Rectal smooth muscle tissue (tissue), 1 donor: Measurements from ENCODE around the gene HYCC2.
"Not testable (repeated sequence)": the region's sequence is repeated elsewhere in the genome, so short reads cannot be mapped to it uniquely, and the experiment has no call there.

Source experiments
- H3K27ac ChIP-seq: one replicate; pipeline ENCODE4 v1.7.0; 2013; ENCODE audit warnings: low read depth, low read length, inconsistent platforms
- H3K27me3 ChIP-seq: one replicate; pipeline ENCODE4 v1.7.0; 2013; ENCODE audit warnings: low read length; ENCODE audit not compliant: control insufficient read depth, insufficient read depth
- H3K36me3 ChIP-seq: one replicate; pipeline ENCODE4 v1.7.0; 2013; ENCODE audit warnings: low read length; ENCODE audit not compliant: control insufficient read depth, insufficient read depth
- H3K4me1 ChIP-seq: one replicate; pipeline ENCODE4 v1.7.0; 2013; ENCODE audit warnings: low read length; ENCODE audit not compliant: control insufficient read depth, insufficient read depth
- H3K4me3 ChIP-seq: one replicate; pipeline ENCODE4 v1.7.0; 2013; ENCODE audit warnings: low read length
- H3K9ac ChIP-seq: one replicate; pipeline ENCODE4 v1.7.0; 2013; ENCODE audit warnings: low read length

The HYCC2 gene

GRCh38 chr2:201108341-201108740 lies 36.9 kb upstream of the HYCC2 start:
- no peak overlapping the region for H3K27ac ChIP-seq
- H3K9ac ChIP-seq: no peak overlapping the region
- no peak overlapping the region for H3K4me3 ChIP-seq
- no peaks in the 10 kb centered on the region for H3K27me3 ChIP-seq
- H3K36me3 ChIP-seq: no peaks in the 10 kb centered on the region
- no peaks in the 10 kb centered on the region for H3K4me1 ChIP-seq

DNA sequence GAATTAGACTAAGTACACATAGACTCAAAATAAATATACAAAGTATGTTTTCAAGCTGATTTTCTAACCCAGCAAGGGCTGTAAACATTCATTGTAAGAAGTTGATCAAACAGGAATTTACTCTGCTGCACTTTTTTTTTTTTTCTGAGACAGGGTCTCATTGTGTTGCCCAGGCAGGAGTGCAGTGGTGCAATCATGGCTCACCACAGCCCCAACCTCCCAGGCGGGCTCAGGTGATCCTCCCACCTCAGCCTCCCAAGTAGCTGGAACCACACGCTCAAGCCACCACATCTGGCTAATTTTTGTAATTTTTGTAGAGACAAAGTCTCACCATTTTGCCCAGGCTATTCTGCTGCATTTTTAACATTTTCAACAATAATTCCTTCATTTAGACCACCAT lies 36.2 kb upstream of the HYCC2 start:
- no peak overlapping the region for H3K27ac ChIP-seq
- H3K36me3 ChIP-seq: no peaks in the 10 kb centered on the region
- H3K27me3 ChIP-seq: no peaks in the 10 kb centered on the region
- no peak overlapping the region for H3K9ac ChIP-seq
- no peak overlapping the region for H3K4me3 ChIP-seq
- H3K4me1 ChIP-seq: no peaks in the 10 kb centered on the region

GRCh38 chr2:201105759-201106158 lies 34.3 kb upstream of the HYCC2 start:
- Histone ChIP-seq H3K9ac (no peak overlapping the region), H3K4me3 (no peak overlapping the region), H3K27me3 (no peaks in the 10 kb centered on the region), H3K27ac (no peak overlapping the region), H3K36me3 (no peaks in the 10 kb centered on the region), H3K4me1 (no peaks in the 10 kb centered on the region)

GRCh38 chr2:201100497-201100896 lies 29.0 kb upstream of the HYCC2 start:
- Histone ChIP-seq H3K4me1 (no peaks in the 10 kb centered on the region), H3K9ac (no peak overlapping the region), H3K36me3 (no peaks in the 10 kb centered on the region)

DNA sequence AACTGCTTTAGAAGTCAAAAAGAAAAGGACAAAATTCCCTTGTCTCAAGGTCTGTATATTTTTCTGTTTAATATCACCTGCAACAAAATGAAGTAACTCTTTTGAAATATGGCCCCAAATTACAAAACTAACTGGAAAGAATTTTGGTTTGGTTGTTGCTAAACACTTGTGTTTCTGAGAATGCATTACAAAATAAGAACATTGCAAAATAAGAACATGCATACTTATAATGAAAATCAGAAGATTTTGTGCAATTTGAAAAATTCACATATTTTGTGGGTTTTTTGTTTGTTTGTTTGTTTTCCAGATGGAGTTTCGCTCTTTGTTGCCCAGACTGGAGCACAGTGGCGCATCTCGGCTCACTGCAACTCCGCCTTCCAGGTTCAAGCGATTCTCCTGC lies 22.1 kb upstream of the HYCC2 start:
- H3K4me3 ChIP-seq: no peak overlapping the region
- no peaks in the 10 kb centered on the region for H3K27me3 ChIP-seq
- H3K4me1 ChIP-seq: no peaks in the 10 kb centered on the region
- no peak overlapping the region for H3K27ac ChIP-seq
- H3K9ac ChIP-seq: no peak overlapping the region
- no peaks in the 10 kb centered on the region for H3K36me3 ChIP-seq

More at GRCh38 chr2:201100497-201100896, 29.0 kb upstream of the HYCC2 start:
- Histone ChIP-seq H3K4me3 (no peak overlapping the region), H3K27ac (no peak overlapping the region), H3K27me3 (no peaks in the 10 kb centered on the region)

- no peak overlapping the region for H3K4me3 ChIP-seq
- H3K4me1 ChIP-seq: no peaks in the 10 kb centered on the region
- H3K27ac ChIP-seq: no peak overlapping the region
- H3K27me3 ChIP-seq: no peaks in the 10 kb centered on the region
- H3K36me3 ChIP-seq: peaks cover 2% of the 10 kb centered on the region
- H3K9ac ChIP-seq: no peak overlapping the region
These were observed 19.1 kb upstream of the HYCC2 start for GRCh38 chr2:201090574-201090973.

- Histone ChIP-seq H3K27me3 (no peaks in the 10 kb centered on the region), H3K9ac (no peak overlapping the region), H3K36me3 (peaks cover 12% of the 10 kb centered on the region), H3K4me3 (no peak overlapping the region), H3K4me1 (no peaks in the 10 kb centered on the region), H3K27ac (no peak overlapping the region)
These were observed 13.4 kb upstream of the HYCC2 start for GRCh38 chr2:201084863-201085262.

GRCh38 chr2:201074996-201075395 lies 3.5 kb upstream of the HYCC2 start:
- peaks cover 9% of the 10 kb centered on the region for H3K4me1 ChIP-seq
- peaks cover 2% of the 10 kb centered on the region for H3K36me3 ChIP-seq
- H3K9ac ChIP-seq: no peak overlapping the region
- H3K4me3 ChIP-seq: no peak overlapping the region
- no peaks in the 10 kb centered on the region for H3K27me3 ChIP-seq
- H3K27ac ChIP-seq: no peak overlapping the region

- H3K9ac ChIP-seq: no peak overlapping the region
- H3K4me3 ChIP-seq: no peak overlapping the region
- H3K4me1 ChIP-seq: peaks cover 9% of the 10 kb centered on the region
- H3K27me3 ChIP-seq: no peaks in the 10 kb centered on the region
- no peak overlapping the region for H3K27ac ChIP-seq
- H3K36me3 ChIP-seq: no peaks in the 10 kb centered on the region
These were observed 1.6 kb upstream of the HYCC2 start for GRCh38 chr2:201073071-201073470.

DNA sequence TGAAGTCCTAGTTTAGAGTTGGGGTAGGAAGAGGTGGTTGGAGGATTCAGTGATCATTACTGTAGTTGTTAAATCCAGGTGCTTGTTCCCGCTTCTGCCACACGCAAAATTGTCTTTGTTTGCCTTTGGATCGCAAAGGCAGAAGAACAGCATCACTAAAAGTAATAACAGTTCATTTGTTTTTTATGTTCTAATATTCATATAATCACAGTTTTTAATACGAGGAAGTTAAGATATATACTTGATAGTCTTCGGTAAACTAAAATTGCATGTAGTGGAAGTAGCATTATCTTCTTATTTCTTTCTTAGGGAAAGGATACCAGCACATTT lies 695 bp upstream of the HYCC2 start:
- peak overlapping the region; percentile 95 for H3K9ac ChIP-seq
- peak overlapping the region; percentile 98 for H3K4me3 ChIP-seq
- peak overlapping the region; percentile 97 for H3K27ac ChIP-seq
- H3K27me3 ChIP-seq: no peaks in the 10 kb centered on the region
- peaks cover 14% of the 10 kb centered on the region for H3K4me1 ChIP-seq
- H3K36me3 ChIP-seq: no peaks in the 10 kb centered on the region

DNA sequence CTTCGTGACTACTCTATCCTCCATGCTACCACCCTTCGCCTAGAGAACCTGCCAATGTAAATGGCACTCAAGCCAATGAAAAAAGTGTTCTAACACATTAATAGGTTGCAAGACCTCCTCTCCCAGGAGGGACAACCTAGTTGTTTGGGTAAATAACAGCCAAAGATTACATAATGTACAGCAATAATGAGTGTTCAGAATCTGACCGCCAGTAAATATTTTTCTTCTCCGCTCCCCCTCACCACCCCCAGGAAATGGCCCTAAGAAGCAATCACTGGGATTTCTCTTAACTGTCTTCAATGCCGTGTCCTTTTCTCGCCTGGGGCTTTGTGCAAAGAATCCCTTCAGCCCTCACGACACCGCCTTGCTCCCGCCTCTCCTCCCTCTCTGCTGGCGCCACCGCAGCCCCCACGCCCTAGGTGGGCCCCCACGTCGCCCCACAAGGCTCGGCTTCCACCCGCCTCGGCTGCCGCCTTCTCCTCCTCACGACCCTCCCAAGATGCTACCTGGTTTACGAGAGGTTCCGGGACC lies 458 bp downstream of the HYCC2 start:
- H3K4me3 ChIP-seq: peak overlapping the region; percentile 98
- H3K36me3 ChIP-seq: no peaks in the 10 kb centered on the region
- H3K4me1 ChIP-seq: peaks cover 16% of the 10 kb centered on the region
- H3K27me3 ChIP-seq: no peaks in the 10 kb centered on the region
- peak overlapping the region; percentile 97 for H3K27ac ChIP-seq
- H3K9ac ChIP-seq: peak overlapping the region; percentile 59

DNA sequence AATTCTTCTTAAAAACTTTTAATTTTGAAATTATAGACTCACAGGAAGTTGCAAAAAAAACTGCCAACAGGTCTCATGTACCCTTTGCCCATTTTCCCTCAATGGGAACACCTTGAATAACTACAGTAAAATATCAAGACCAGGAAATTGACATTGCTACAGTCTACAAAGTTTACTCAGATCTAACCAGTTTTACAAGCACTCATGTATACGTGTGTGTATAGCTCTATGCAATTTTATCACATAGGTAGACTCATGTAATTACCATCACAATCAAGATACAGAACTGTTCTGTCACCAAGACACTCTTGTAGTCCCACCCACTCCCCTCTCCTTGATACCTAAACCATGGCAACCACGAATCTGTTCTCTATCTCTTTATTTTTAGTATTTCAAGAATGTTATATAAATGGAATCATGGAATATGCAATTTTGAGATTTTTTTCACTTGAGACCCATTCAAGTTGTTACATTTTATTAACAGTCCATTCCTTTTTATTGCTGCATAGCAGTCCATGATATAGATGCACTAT lies 6.6 kb downstream of the HYCC2 start:
- Histone ChIP-seq H3K4me3 (no peak overlapping the region), H3K36me3 (no peaks in the 10 kb centered on the region), H3K4me1 (peaks cover 7% of the 10 kb centered on the region), H3K27ac (no peak overlapping the region), H3K9ac (no peak overlapping the region), H3K27me3 (no peaks in the 10 kb centered on the region)

DNA sequence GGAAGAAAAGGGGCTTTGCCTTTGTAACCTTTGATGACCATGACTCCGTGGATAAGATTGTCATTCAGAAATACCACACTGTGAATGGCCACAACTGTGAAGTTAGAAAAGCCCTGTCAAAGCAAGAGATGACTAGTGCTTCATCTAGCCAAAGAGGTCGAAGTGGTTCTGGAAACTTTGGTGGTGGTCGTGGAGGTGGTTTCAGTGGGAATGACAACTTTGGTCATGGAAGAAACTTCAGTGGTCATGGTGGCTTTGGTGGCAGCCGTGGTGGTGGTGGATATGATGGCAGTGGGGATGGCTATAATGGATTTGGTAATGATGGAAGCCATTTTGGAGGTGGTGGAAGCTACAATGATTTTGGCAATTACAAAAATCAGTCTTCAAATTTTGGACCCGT lies 8.0 kb downstream of the HYCC2 start:
- not testable (repeated sequence) for H3K36me3 ChIP-seq, H3K9ac ChIP-seq, H3K27me3 ChIP-seq, H3K4me3 ChIP-seq, H3K27ac ChIP-seq, H3K4me1 ChIP-seq
